HepG2 (cell line): ENCODE data around the gene PRKCE. TPM values are rescaled to one million over a fixed set of nuclear protein-coding genes. Genes with fewer than 3 reads are reported as not detected.

Experiments used
- BRD4 ChIP-seq: sonication (generic); formaldehyde crosslinking; IDR thresholded peaks from 2 replicates; pipeline ENCODE4 v1.4.0; 2020; ENCODE audit warnings: missing genetic modification reagents
- CBX1 ChIP-seq: IDR thresholded peaks from one replicate; pipeline ENCODE4 v1.6.1; 2016; ENCODE audit warnings: antibody characterized with exemption, low read depth
- CREB1 ChIP-seq, 2 experiments: fragments of 450-650 bp in 1 of 2; IDR thresholded peaks; 2 replicates each; pipeline ENCODE4 v1.6.1; 2016 to 2017; ENCODE audit warnings: control low read depth in 1 of 2, mild to moderate bottlenecking in 1 of 2, missing compliant biosample characterization in 1 of 2, missing genetic modification characterization in 1 of 2
- DR1 ChIP-seq: sonication (generic); formaldehyde crosslinking; IDR thresholded peaks from 2 replicates; pipeline ENCODE4 v1.8.0; 2021; ENCODE audit warnings: mild to moderate bottlenecking, missing genetic modification reagents, inconsistent platforms
- ELF4 ChIP-seq: sonication (generic); formaldehyde crosslinking; IDR thresholded peaks from 2 replicates; pipeline ENCODE4 v1.5.0; 2020; ENCODE audit warnings: missing genetic modification reagents, mild to moderate bottlenecking, moderate library complexity, borderline replicate concordance
- GMEB1 ChIP-seq: sonication (generic); formaldehyde crosslinking; IDR thresholded peaks from 2 replicates; pipeline ENCODE4 v1.5.1; 2020; ENCODE audit warnings: missing genetic modification reagents, mild to moderate bottlenecking, borderline replicate concordance
- GRHL1 ChIP-seq: sonication (generic); formaldehyde crosslinking; conservative IDR thresholded peaks from 2 replicates; pipeline ENCODE4 v1.8.0; 2022; ENCODE audit warnings: missing genetic modification reagents
- GTF2F1 ChIP-seq: fragments of 150-350 bp; IDR thresholded peaks from 2 replicates; pipeline ENCODE4 v1.6.1; 2014; ENCODE audit warnings: low read length
- HMG20B ChIP-seq: conservative IDR thresholded peaks from 2 replicates; pipeline ENCODE4 v1.6.1; 2016; ENCODE audit warnings: missing genetic modification reagents, missing compliant biosample characterization
- HMGA1 ChIP-seq: sonication (generic); formaldehyde crosslinking; conservative IDR thresholded peaks from 2 replicates; pipeline ENCODE4 v1.4.0; 2020; ENCODE audit warnings: missing genetic modification reagents
- HOMEZ ChIP-seq: IDR thresholded peaks from 2 replicates; pipeline ENCODE4 v1.6.1; 2016; ENCODE audit warnings: low read depth
- KDM4B ChIP-seq: sonication (generic); formaldehyde crosslinking; IDR thresholded peaks from 2 replicates; pipeline ENCODE4 v1.4.0; 2020; ENCODE audit warnings: missing genetic modification reagents
- REPIN1 ChIP-seq: sonication (generic); formaldehyde crosslinking; IDR thresholded peaks from 2 replicates; pipeline ENCODE4 v1.8.0; 2022; ENCODE audit warnings: missing genetic modification reagents, low read depth, mild to moderate bottlenecking, borderline replicate concordance
- SMC3 ChIP-seq: IDR thresholded peaks from 2 replicates; pipeline ENCODE4 v1.6.1; 2011; ENCODE audit warnings: low read length, improper control_type of control experiment
- TCF12 ChIP-seq, 2 experiments: fragments of 450-650 bp in 1 of 2; sonication (generic) in 1 of 2; formaldehyde crosslinking in 1 of 2; IDR thresholded peaks; 2 replicates each; pipeline versions ENCODE4 v1.6.1 to v1.8.0; 2017 to 2022; ENCODE audit warnings: antibody characterized with exemption in 1 of 2, mild to moderate bottlenecking in 1 of 2, missing genetic modification reagents in 1 of 2, moderate library complexity in 1 of 2
- ZGPAT ChIP-seq: IDR thresholded peaks from 2 replicates; pipeline ENCODE4 v1.6.1; 2016; ENCODE audit warnings: mild to moderate bottlenecking
- ZNF20 ChIP-seq: sonication (generic); formaldehyde crosslinking; IDR thresholded peaks from 2 replicates; pipeline ENCODE4 v1.4.0; 2020; ENCODE audit warnings: mild to moderate bottlenecking, moderate library complexity, missing genetic modification reagents
- ZNF230 ChIP-seq: sonication (generic); formaldehyde crosslinking; IDR thresholded peaks from 2 replicates; pipeline ENCODE4 v1.4.0; 2020; ENCODE audit warnings: mild to moderate bottlenecking, missing genetic modification reagents
- ZNF282 ChIP-seq: fragments of 450-650 bp; IDR thresholded peaks from 2 replicates; pipeline ENCODE4 v1.6.1; 2018; ENCODE audit not compliant: partially characterized antibody
- ZNF333 ChIP-seq: sonication (generic); formaldehyde crosslinking; IDR thresholded peaks from 2 replicates; pipeline ENCODE4 v1.4.0; 2020; ENCODE audit warnings: mild to moderate bottlenecking, missing genetic modification reagents, borderline replicate concordance
- ZNF512 ChIP-seq: sonication (generic); formaldehyde crosslinking; IDR thresholded peaks from 2 replicates; pipeline ENCODE4 v1.4.0; 2020; ENCODE audit warnings: mild to moderate bottlenecking, missing genetic modification reagents
- ZNF562 ChIP-seq: sonication (generic); formaldehyde crosslinking; IDR thresholded peaks from 2 replicates; pipeline ENCODE4 v1.8.0; 2022; ENCODE audit warnings: missing genetic modification reagents, borderline replicate concordance
- polyA plus RNA-seq, 8 experiments: library from polyadenylated mRNA; depleted of rRNA in 3 of 8; stranded (reverse) in 7 of 8; unstranded in 1 of 8; fragments of >200 nt; fragmentation: Illumina TruSeq in 4 of 8; extraction: Trizol in 4 of 8; gene quantifications; 2 replicates each; pipeline versions ENCODE4 v1.2.1 to v1.2.3, GENCODE V29; 2011 to 2016; ENCODE audit warnings: low read depth in 4 of 8, missing spikeins in 1 of 8, mixed read lengths in 1 of 8; ENCODE audit not compliant: insufficient read depth in 1 of 8
- total RNA-seq, 5 experiments: library from RNA; depleted of rRNA; stranded (reverse); fragments of >200 nt; fragmentation: Illumina TruSeq; extraction: Trizol; gene quantifications; 2 replicates each; pipeline ENCODE4 v1.2.3, GENCODE V29; 2016; ENCODE audit warnings: low read depth in 1 of 5

PRKCE gene
- total and polyA plus RNA-seq, 2 of the 13 experiments (the other 11 are each of a cell fraction or from before 2014, with no cell fraction given): 1.0 to 3.9 TPM

- peak; percentile 20; the same call in 1 of the 2 replicates for TF ChIP-seq ZGPAT
- TF ChIP-seq ZNF562: no peak
- TF ChIP-seq ZNF333 (CRISPR knock-in tag): no peak
- no peak for TF ChIP-seq ELF4
- TF ChIP-seq CBX1: peak; percentile 90
- TF ChIP-seq ZNF230 (CRISPR knock-in tag): peak; percentile 50; the same call in 1 of the 2 replicates
- 0 out of 2 replicates have a peak, but pooled peaks have one; percentile 17 for TF ChIP-seq SMC3
- peak; percentile 48; the same call in 1 of the 2 replicates for TF ChIP-seq HOMEZ (CRISPR knock-in tag)
- TF ChIP-seq GTF2F1: no peak
- TF ChIP-seq ZNF20 (CRISPR knock-in tag): no peak
- TF ChIP-seq CREB1 (IDR thresholded peaks at IDR 0.05): peak; percentile 84
- TF ChIP-seq CREB1 (CRISPR knock-in tag; IDR thresholded peaks at IDR 0.05): no peak; the same call in 1 of the 2 replicates
- TF ChIP-seq KDM4B (CRISPR knock-in tag): no peak
- peak; percentile 50; the same call in 1 of the 2 replicates for TF ChIP-seq HMG20B (CRISPR knock-in tag)
- no peak for TF ChIP-seq TCF12 (IDR thresholded peaks at IDR 0.05)
- no peak for TF ChIP-seq TCF12 (CRISPR knock-in tag; IDR thresholded peaks at IDR 0.05)
- no peak for TF ChIP-seq ZNF282
- TF ChIP-seq GMEB1 (CRISPR knock-in tag): 0 out of 2 replicates have a peak, but pooled peaks have one; percentile 38
- TF ChIP-seq GRHL1: no peak
- no peak; the same call in 1 of the 2 replicates for TF ChIP-seq DR1 (CRISPR knock-in tag)
- no peak for TF ChIP-seq HMGA1 (CRISPR knock-in tag)
- peak; percentile 40; the same call in 1 of the 2 replicates for TF ChIP-seq REPIN1
- no peak for TF ChIP-seq BRD4
- no peak for TF ChIP-seq ZNF512 (CRISPR knock-in tag)
These were observed 542 bp upstream of the PRKCE start (continued) for GRCh38 chr2:45650851-45651414.
